Right lobe of liver (tissue), 4 donors: ENCODE measurements around the gene B4GALNT1.

ENCODE experiments used
- CTCF ChIP-seq, 4 donors: fragments of 200-600 bp in 3 of 4; fragments of 450-650 bp in 1 of 4; IDR thresholded peaks; one replicate each; pipeline versions ENCODE4 v1.5.1 to v1.8.0; 2016 to 2022; ENCODE audit warnings: antibody characterized with exemption in 4 of 4, mild to moderate bottlenecking in 2 of 4
- POLR2A ChIP-seq: fragments of 450-650 bp; IDR thresholded peaks from one replicate; pipeline ENCODE4 v1.6.1; 2017; ENCODE audit warnings: antibody characterized with exemption, mild to moderate bottlenecking
- donor health status: DM: no; HTN: no; CAD: no.
- donor health status: DM: no; HTN: no; CAD: no.
- donor health status: DM: no; HTN: yes; CAD: no.

GRCh38 chr12:57579011-57579410, 54.0 kb downstream of the B4GALNT1 start:
- TF ChIP-seq CTCF (IDR thresholded peaks at IDR 0.05) = no peak
- no peak for TF ChIP-seq POLR2A
